H1 (cell line): Measurements from ENCODE around the gene TNPO2.

Experiments
- ATF3 ChIP-seq: IDR thresholded peaks from 2 replicates; pipeline ENCODE4 v1.6.1; 2011; ENCODE audit warnings: low read depth, mild to moderate bottlenecking, low read length; ENCODE audit not compliant: insufficient read depth
- CEBPB ChIP-seq: IDR thresholded peaks from 2 replicates; pipeline ENCODE4 v1.6.1; 2012; ENCODE audit warnings: low read depth, low read length
- CHD1 ChIP-seq: IDR thresholded peaks from 2 replicates; pipeline ENCODE4 v1.6.1; 2012; ENCODE audit warnings: low read depth, low read length, improper control_type of control experiment
- CTCF ChIP-seq, 3 experiments: IDR thresholded peaks; 1 replicate in 2 of 3; 2 replicates in 1 of 3; pipeline versions ENCODE4 v1.5.1 to v1.6.1; 2011; ENCODE audit warnings: low read length in 3 of 3, mild to moderate bottlenecking in 3 of 3, inconsistent platforms in 2 of 3, low read depth in 1 of 3, moderate library complexity in 1 of 3; ENCODE audit not compliant: insufficient read depth in 1 of 3; ENCODE audit errors: control extremely low read depth in 1 of 3
- EZH2 ChIP-seq: fragments of 200-600 bp; sonication (generic); IDR thresholded peaks from 2 replicates; pipeline ENCODE4 v1.7.1; 2012; ENCODE audit warnings: low read depth, mild to moderate bottlenecking, moderate library complexity, low read length, inconsistent platforms; ENCODE audit not compliant: severe bottlenecking
- HDAC2 ChIP-seq, 2 experiments: fragments of 300-600 bp in 1 of 2; sonication (generic) in 1 of 2; IDR thresholded peaks; 2 replicates each; pipeline ENCODE4 v1.6.1; 2011 to 2012; ENCODE audit warnings: low read depth in 2 of 2, low read length in 2 of 2, mild to moderate bottlenecking in 2 of 2, moderate library complexity in 2 of 2, borderline replicate concordance in 1 of 2, inconsistent platforms in 1 of 2
- MAX ChIP-seq: IDR thresholded peaks from 2 replicates; pipeline ENCODE4 v1.6.1; 2012; ENCODE audit warnings: inconsistent platforms
- PHF8 ChIP-seq: fragments of 200-600 bp; sonication (generic); conservative IDR thresholded peaks from 2 replicates; pipeline ENCODE4 v1.7.1; 2012; ENCODE audit warnings: low read depth, mild to moderate bottlenecking, inconsistent platforms, low read length, moderate library complexity
- POLR2A ChIP-seq, 2 experiments: IDR thresholded peaks; 1 replicate in 1 of 2; 2 replicates in 1 of 2; pipeline ENCODE4 v1.6.1; 2011; ENCODE audit warnings: low read depth in 2 of 2, low read length in 2 of 2, mild to moderate bottlenecking in 2 of 2; ENCODE audit errors: control extremely low read depth in 1 of 2
- POLR2AphosphoS5 ChIP-seq: IDR thresholded peaks from 2 replicates; pipeline ENCODE4 v1.6.1; 2011; ENCODE audit warnings: low read depth, low read length
- SIN3A ChIP-seq, 2 experiments: IDR thresholded peaks in 1 of 2; conservative IDR thresholded peaks in 1 of 2; 2 replicates each; pipeline ENCODE4 v1.6.1; 2011 to 2012; ENCODE audit warnings: low read length in 2 of 2, improper control_type of control experiment in 1 of 2, low read depth in 1 of 2, mild to moderate bottlenecking in 1 of 2
- SP2 ChIP-seq: IDR thresholded peaks from 2 replicates; pipeline ENCODE4 v1.6.1; 2012; ENCODE audit warnings: mild to moderate bottlenecking, low read length, inconsistent platforms
- SRF ChIP-seq: IDR thresholded peaks from 2 replicates; pipeline ENCODE4 v1.6.1; 2011; ENCODE audit warnings: mild to moderate bottlenecking, low read depth, low read length, moderate library complexity
- TEAD4 ChIP-seq: IDR thresholded peaks from 2 replicates; pipeline ENCODE4 v1.6.1; 2012; ENCODE audit warnings: low read depth, low read length, inconsistent platforms, mixed read lengths

GRCh38 chr19:12698138-12698537 is 25.6 kb downstream of the TNPO2 start:
- TF ChIP-seq CTCF (IDR thresholded peaks at IDR 0.05; ENCODE audit: control extremely low read depth in 1 of 3, insufficient read depth in 1 of 3, low read depth in 1 of 3, low read length in 3 of 3), result no peak
- no peak for TF ChIP-seq CHD1
- TF ChIP-seq HDAC2 (IDR thresholded peaks at IDR 0.05; ENCODE audit: borderline replicate concordance in 1 of 2, low read depth in 2 of 2, low read length in 2 of 2), result no peak
- no peak for TF ChIP-seq EZH2
- no peak for TF ChIP-seq TEAD4
- TF ChIP-seq ATF3, result no peak
- TF ChIP-seq POLR2A (IDR thresholded peaks at IDR 0.05; ENCODE audit: control extremely low read depth in 1 of 2, low read depth in 2 of 2, low read length in 2 of 2), result no peak
- TF ChIP-seq PHF8, result no peak
- TF ChIP-seq MAX, result no peak
- no peak for TF ChIP-seq SIN3A (conservative IDR thresholded peaks at IDR 0.05 in 1 of 2, IDR thresholded peaks at IDR 0.05 in 1 of 2; ENCODE audit: low read depth in 1 of 2, low read length in 2 of 2)
- no peak for TF ChIP-seq POLR2AphosphoS5
- TF ChIP-seq CEBPB, result no peak
- TF ChIP-seq SP2, result no peak
- no peak for TF ChIP-seq SRF
